Measurements from ENCODE around the gene IDH2.

The IDH2 gene

GRCh38 chr15:90067953-90068606 lies 34.2 kb downstream of the IDH2 start:
- DNase-seq (ENCODE audit: insufficient read length, low spot score), result no peak
- FAIRE-seq, result no peak

- FAIRE-seq (no peak), DNase-seq (ENCODE audit: insufficient read length, low spot score) (no peak)
Measured at GRCh38 chr15:90067181-90067952, 34.9 kb downstream of the IDH2 start.

- DNase-seq (ENCODE audit: insufficient read length, low spot score) (no peak), FAIRE-seq (no peak)
Measured at GRCh38 chr15:90065682-90066049, 36.6 kb downstream of the IDH2 start.

- DNase-seq (ENCODE audit: insufficient read length, low spot score), result no peak
- no peak for FAIRE-seq
Measured at GRCh38 chr15:90064911-90065681, 37.2 kb downstream of the IDH2 start.

- peak; percentile 8 for FAIRE-seq
Measured at GRCh38 chr15:90063770-90064247, 38.5 kb downstream of the IDH2 start.

DNA sequence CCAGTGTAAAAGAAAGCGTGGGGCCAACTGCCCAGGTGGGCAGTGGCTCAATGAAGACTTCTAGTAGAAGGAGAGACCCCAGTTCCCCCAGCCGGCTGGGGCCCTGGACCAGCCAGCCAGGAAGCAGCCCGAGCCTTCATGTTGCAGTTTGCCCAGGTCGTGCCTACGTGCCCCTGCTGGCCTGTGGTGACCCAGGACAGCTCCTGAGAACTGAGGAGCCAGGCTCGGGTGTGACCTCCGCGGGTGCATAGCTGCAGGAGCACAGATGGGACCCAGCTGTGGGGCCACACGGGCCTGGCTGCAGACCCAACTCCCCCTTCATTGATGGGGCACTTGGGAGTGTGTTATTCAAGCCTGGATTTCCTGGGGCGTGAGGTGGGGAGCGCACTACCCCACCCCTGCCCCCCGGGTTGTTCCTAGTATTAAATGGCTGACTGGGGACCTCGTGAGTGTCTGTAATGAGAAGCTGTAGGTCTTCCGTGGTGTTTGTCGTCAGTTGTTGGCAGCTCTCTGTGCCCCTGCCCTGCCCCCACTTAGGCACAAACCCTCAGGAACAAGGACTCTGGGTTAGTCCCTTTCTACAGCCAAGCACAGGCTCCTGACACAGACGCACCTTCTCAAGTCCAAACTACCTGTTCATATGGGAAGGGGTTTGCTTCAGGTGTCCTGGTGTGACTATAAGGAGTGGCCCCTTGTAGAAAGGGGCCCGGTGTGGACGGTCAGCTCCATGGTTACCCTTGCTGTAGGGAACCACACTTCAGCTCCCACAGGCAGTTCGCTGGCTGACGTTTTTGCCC lies 39.1 kb downstream of the IDH2 start:
- FAIRE-seq (no peak), DNase-seq (ENCODE audit: insufficient read length, low spot score) (no peak)

More at GRCh38 chr15:90063770-90064247, 38.5 kb downstream of the IDH2 start:
- no peak for DNase-seq (ENCODE audit: insufficient read length, low spot score)

DNA sequence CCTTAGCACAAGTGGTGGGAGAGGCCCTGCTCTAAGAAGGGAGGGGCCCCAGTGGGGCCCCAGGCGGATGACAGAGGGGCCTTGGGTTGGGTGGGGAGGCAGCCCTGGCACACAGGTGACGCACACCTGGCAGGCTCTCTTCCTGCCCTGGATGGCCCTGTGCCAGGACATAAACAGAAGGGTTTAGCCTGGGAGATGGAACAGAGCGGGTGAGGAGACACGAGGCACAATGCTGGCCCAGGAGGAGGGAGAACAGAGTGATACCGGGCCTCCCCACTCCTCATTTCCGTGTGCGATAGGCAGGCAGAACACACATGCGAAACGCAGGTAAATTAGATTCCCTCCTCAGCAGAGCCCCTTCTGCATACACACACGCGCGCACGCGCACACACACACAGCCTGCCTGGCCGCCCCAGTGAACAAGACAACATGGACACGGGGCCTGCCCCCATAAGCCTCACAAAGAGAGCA lies 39.8 kb downstream of the IDH2 start:
- no peak for FAIRE-seq
- DNase-seq (ENCODE audit: insufficient read length, low spot score), result no peak

GRCh38 chr15:90062023-90062442 lies 40.2 kb downstream of the IDH2 start:
- FAIRE-seq (no peak), DNase-seq (ENCODE audit: insufficient read length, low spot score) (no peak)

GRCh38 chr15:90060797-90061196 lies 41.5 kb downstream of the IDH2 start:
- DNase-seq (ENCODE audit: insufficient read length, low spot score) (no peak), FAIRE-seq (no peak)

DNA sequence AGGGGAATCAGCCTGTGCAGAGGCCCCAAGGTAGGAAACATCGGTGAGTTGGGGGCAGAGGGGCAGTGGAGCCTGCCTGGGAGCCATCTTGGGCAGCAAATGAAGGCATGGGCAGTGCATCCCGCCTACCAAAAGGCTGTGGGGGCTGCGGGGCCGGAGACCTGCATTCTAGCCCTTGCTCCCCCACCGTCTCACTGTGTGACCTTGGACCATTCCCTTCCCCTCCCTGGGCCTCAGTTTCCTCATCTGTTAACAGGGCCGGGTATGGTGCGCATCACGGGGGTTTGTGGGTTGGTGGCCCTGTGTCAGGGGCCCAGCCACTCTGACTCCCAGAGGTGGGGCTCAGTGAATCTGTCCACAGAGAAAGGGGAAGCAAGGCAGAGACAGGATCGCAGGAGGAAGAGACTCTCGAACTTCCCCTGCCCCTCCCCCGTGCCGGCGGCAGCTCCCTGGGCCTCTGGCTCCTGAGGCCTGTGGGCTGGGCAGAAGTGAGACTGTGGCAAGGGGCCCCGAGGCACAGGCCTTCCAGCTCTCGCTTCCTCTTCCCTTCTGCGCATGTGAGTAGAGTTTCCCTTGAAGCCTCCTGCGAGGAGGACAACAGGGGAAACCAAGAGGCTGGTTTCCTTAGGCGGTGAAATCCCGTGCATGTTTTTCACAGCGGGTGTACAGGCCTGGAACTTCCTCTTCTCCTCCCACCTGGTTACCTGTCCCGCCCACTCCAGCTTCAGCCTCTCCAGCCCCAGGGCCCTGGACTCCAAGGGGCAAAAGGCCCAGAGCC lies 42.9 kb downstream of the IDH2 start:
- DNase-seq (ENCODE audit: insufficient read length, low spot score) (peak; percentile 82), FAIRE-seq (peak; percentile 94)

- FAIRE-seq (no peak), DNase-seq (ENCODE audit: insufficient read length, low spot score) (no peak)
Measured at GRCh38 chr15:90058775-90059174, 43.5 kb downstream of the IDH2 start.

- FAIRE-seq (peak; percentile 94), DNase-seq (ENCODE audit: insufficient read length, low spot score) (peak; percentile 48)
Measured at GRCh38 chr15:90058308-90058707, 44.0 kb downstream of the IDH2 start.

DNA sequence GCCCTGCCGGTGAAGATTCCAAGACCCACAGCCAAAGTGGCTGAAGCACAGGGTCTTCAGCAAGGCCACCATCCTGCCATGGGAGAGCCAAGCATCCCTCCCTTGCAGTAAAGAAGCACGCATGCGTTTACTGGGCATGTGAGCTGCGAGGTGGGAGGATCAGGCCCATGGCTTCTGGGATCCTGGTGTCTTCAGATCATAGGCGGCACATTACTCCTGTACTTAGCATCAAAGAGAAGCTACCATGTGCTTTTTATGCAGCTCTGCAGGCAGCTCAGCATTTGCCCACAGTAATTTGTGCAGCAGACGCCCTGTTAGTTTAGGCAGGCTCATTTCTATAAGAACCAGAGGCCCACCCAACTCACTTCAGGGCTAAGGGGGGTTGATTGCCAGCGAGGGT lies 45.7 kb downstream of the IDH2 start:
- FAIRE-seq, result no peak

DNA sequence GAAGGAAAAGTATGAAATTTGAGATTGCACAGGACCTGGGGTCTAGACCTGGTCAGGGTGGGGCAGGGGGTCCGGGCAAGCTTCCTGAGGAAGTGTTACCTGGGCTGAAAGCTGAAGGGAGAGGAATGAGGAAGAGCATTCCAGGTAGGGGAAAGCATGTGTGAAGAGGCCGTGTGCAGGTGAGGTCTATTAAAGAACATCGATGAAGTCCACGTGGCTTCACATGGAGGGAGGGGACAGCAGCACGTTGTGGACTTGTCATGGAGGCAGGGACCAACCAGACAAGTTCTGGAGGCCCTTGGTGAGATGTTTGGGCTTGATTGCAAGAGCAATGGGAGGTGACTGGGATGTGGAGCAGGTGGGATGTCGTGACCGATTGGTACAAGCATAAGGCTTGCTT lies 47.1 kb downstream of the IDH2 start:
- no peak for FAIRE-seq
- DNase-seq (ENCODE audit: insufficient read length, low spot score), result no peak

More for the DNA sequence above, 45.7 kb downstream of the IDH2 start:
- DNase-seq (ENCODE audit: insufficient read length, low spot score), result no peak

- no peak for FAIRE-seq
- DNase-seq (ENCODE audit: insufficient read length, low spot score), result no peak
Measured at GRCh38 chr15:90054618-90055097, 47.6 kb downstream of the IDH2 start.

- DNase-seq (ENCODE audit: insufficient read length, low spot score) (no peak), FAIRE-seq (no peak)
Measured at GRCh38 chr15:90053685-90054466, 48.4 kb downstream of the IDH2 start.

DNA sequence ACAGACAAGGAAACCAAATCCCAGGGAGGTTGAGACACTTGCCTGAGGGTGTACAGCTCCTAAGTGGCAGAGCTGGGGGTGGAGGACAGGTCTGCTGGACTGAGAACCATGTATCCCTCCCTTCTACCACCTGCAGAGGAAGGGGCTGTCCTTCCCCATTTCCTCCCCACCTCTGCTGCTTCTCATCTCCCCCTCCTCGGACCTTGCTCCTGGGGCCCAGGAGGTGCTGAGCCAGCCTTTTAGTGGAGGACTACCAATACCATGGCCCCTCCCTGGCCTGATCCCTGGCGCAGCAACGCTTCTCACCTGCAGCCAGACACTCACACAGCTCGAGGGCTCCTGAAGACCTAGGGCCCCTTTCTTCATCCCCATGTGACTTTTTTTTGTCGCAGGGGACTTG lies 50.4 kb downstream of the IDH2 start:
- no peak for FAIRE-seq
- no peak for DNase-seq (ENCODE audit: insufficient read length, low spot score)

DNA sequence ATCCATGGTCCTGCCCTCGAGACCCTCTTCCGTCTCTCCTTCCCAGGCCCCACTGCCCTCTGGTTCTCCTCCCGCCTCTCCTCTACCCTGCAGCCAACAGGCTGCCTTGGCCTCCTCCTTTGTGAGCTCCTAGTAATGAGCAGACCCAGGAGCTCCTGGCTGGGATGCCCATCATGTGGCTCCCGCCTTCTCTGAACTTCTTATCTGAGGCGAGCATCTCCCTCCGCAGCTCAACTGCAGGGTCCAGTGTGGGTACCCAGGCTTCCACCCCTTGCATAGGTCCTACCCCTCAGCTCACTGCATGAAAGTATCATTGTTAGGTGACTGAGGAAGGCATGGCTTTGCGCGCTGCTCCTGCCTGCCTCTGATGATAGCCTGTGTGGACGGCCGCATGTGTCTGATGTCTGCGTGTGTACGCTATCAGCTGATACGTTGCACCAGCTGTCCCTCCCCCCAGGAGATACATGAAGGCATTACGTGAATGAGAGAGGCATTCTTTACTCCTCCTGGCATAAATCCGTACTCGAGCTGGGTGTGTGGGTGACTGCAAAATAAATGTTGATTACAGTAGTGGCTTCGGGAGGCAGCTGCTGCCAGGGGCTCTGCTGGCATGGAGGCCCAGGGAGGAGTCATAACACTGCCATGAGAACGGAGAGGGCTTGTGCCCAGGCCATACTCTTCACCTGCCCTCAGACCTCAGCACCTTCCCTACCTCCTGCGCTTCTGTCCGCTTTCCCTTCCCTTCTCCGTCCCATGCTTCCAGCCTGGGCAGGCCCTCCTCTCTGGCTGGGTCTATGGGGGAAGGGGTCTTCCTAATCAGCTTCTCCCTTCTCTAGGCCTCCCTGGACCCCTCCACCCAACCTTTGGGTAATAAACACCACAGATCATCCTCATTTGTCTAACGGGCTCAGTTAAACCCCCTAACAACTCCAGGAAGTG lies 52.3 kb downstream of the IDH2 start:
- no peak for FAIRE-seq
- no peak for DNase-seq (ENCODE audit: insufficient read length, low spot score)
